WTC11 (cell line): ENCODE measurements around the gene YWHAQ. TPM values are rescaled to one million over a fixed set of nuclear protein-coding genes. Genes with fewer than 3 reads are reported as not detected.

Source experiments
- total RNA-seq: library from RNA; stranded (reverse); gene quantifications from 3 replicates; pipeline ENCODE4 v1.2.3, GENCODE V29; 2021

YWHAQ gene
- total RNA-seq, 1 experiment from 2014 or later: 395 TPM

Other genes starting within 250 kb of the YWHAQ start
- gene ITGB1BP1, start 207.5 kb downstream of the YWHAQ start, total RNA-seq: 32.7 to 44.0 TPM (median 33.8 TPM) in 3 replicates
- 83.7 to 88.4 TPM (median 84.2 TPM) in 3 replicates for gene CPSF3, start 207.3 kb downstream of the YWHAQ start, total RNA-seq
- 14.4 to 18.0 TPM (median 16.5 TPM) in 3 replicates for gene IAH1, start 156.4 kb downstream of the YWHAQ start, total RNA-seq
- gene ADAM17, start 75.2 kb downstream of the YWHAQ start, total RNA-seq: 23.5 to 25.9 TPM (median 25.5 TPM) in 3 replicates
- gene TAF1B, start 212.5 kb upstream of the YWHAQ start, total RNA-seq: 27.0 to 31.2 TPM (median 28.8 TPM) in 3 replicates